ENCODE measurements around the gene HUS1.
"Not testable (repeated sequence)": the region's sequence is repeated elsewhere in the genome, so short reads cannot be mapped to it uniquely, and the experiment has no call there.

Gene HUS1

DNA sequence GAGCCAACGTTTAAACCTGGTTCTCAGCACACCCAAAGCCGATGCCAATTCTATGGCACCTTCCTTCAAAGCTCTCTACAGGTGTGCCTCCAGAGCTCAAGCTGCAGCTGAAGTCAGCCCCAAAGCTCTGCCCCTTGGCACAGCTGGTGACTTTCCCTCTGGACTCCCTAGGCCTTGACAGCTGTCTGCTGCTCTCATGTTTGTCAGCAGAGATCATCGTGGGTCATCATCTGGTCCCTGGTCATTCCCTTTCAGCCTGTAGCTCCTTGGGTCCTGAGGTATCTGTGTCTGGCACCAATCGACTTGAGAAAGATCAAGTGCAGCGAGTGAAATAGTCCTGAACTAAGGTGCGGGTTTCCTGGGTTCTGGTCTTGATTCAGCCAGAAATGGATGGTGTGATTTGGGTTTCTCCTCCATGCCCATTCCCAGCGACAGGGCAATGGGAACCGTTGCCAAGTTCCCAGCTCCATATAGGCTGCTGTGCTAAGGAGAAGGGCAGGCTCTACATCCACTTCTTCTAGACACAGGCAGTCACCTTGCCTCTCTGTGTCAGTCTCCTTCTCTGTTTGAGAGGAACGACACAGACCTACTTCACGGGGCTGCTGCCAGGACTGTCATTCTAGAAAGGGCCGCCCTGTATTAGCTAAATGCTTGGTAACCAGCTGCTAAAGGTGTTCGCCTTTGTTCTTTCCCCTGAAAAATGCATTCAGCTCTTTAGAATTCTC lies 34.7 kb downstream of the HUS1 start:
- no peak for DNase-seq (ENCODE audit: low read depth in 2 of 2)

DNA sequence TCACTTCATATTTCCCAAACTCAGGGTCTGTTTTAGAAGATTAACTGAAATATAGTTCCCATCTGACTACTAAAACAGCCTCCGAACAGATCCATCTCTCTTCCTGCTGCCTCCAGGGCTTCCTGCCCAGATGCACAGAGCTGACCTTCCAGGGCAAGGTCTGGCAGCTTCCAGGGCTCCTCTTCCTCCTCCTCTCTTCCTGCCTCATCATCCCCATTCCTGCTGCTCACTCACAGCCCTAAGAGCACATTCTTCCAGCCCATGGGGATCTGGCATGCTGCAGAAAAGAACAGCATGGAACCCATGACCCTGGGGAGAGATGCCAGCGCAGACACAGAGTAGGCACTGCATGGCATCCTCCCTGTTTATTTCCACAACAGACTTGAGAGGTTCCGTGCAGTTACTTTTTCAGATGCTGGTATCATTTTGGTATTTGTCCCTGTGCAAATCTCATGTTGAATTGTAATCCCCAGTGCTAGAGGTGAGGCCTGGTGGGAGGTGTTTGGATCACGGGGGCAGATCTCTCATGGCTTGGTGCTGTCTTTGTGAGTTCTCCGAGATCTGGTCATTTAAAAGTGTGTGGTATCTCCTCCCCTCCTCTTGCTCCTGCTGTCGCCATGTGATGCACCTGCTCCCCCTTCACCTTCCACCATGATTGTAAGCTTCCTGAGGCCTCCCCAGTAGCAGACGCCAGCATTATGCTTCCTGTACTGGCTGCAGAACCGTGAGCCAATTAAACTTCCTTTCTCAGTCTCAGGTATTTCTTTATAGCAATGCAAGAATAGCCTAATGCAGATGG lies 35.5 kb downstream of the HUS1 start:
- DNase-seq (ENCODE audit: low read depth in 2 of 2): no peak

DNA sequence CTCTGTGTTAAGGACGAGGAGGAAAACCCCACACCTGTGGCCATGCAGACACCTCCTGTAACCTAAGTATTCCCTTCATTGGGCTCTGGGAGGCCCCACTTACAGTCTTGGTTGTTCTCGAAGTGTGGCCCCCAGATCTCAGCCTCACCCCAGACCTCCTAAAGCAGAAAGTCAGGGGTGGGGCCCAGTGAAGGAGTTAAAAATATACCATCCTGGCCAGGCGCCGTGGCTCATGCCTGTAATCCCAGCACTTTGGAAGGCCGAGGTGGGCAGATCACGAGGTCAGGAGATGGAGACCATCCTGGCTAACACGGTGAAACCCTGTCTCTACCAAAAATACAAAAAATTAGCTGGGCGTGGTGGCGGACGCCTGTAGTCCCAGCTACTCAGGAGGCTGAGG lies 36.8 kb downstream of the HUS1 start:
- not testable (repeated sequence) for DNase-seq (ENCODE audit: low read depth in 2 of 2)

- DNase-seq (ENCODE audit: low read depth in 2 of 2): no peak
Measured at GRCh38 chr7:47942132-47942531, 37.3 kb downstream of the HUS1 start.

DNA sequence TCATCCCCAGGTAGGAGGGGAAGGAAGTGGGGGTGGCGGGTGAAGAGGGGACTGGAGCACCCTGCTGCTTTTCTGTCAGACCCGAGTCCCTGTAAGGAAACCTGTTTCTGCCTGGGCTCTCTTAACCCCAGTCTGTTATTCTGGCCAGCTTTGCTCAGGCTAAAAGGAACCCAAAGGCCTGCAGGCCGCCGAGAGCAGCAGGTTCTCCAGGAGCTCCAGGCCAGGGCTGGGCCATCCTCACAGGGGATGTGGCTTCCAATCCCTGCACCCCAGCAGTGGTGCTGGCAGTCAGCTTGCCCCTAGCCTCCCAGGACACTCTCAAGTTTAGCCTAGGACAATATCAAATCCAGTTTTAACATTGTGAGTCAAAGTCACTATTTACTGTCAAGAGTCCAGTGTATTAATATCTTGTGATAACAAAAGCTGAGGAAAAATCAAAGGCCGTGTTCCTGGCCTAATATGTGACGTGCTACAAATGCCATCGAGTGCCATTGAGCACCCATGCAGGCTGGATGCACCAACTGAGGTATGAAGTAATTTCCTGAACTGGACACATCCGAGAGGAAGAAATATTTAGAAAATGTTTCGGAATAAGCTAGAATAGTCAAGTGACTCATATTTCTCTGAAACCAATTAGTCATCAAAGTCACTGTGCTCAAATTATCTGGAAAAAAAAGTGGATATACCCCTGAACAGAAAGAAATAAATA lies 38.1 kb downstream of the HUS1 start:
- DNase-seq (ENCODE audit: low read depth in 2 of 2): no peak

GRCh38 chr7:47940088-47941013 lies 39.1 kb downstream of the HUS1 start:
- no peak for DNase-seq (ENCODE audit: low read depth in 2 of 2)

- no peak for DNase-seq (ENCODE audit: low read depth in 2 of 2)
Measured at GRCh38 chr7:47939425-47940036, 39.9 kb downstream of the HUS1 start.

DNA sequence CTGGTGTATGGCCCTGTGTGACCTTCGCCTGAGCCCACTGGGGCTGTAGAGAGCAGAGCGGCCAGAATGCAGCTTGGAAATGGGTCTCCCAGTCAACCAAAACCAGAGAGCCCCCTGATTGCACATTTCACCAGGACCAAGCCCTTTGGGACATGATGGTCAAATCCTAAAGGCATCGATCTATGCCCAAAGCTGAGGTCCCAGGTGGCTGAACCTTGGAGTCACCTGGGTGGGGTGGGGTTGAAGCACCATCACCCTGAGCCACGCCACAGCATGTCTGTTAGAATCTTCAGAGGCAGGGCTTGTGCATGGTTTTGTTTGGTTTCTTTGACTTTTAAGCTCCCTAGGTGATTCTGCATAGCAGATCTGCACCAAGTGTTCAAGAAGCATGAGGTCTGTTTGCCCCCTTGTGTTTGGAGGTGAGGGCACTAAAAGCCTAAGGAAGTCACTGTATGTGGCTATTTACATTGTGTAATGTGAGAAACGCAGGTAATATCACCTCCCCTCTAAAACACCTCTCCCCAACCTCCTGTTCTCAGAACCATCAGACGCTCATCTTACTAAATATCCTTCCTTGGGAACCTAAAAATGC lies 40.7 kb downstream of the HUS1 start:
- no peak for DNase-seq (ENCODE audit: low read depth in 2 of 2)

DNA sequence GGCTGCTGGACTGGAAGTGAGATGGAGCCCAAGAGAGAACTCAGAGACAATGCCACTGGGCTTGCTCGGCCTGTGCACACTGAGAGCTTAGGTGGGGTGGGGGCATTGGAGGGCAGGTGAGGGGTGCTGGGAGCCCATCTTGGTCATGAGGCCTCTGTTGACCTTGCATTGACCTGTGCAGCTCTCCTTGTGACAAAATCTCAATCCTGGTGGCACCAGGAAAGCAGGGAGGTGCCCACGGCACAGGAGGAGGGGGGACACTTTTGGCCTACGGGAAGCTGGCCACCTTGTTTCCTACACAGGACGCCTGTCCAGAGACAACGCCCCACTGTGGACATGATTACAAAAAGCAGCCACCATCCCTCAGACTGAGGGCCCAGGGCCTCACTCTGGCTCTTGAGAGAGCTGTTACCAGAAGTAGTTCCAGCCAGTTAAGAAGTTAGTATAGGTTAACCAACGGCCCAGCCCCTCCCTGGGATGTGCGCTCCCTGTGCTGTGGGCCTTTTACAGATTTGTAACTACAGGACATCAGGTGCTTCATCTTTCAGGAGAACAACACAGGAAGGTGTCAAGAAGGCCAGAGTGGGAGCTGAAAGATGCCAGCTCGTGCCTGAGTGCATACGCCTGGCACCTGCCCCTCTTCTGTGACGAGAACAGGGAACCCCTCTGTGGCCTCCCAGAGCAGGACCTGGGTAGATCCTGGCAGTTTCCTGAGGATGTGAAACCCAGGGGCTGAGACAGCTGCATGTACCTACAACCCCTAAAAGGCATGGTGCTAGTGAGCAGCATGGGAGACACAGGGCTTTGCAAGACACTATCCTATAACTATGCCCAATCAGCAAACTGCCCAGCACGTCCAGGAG lies 41.5 kb downstream of the HUS1 start:
- no peak for DNase-seq (ENCODE audit: low read depth in 2 of 2)

DNA sequence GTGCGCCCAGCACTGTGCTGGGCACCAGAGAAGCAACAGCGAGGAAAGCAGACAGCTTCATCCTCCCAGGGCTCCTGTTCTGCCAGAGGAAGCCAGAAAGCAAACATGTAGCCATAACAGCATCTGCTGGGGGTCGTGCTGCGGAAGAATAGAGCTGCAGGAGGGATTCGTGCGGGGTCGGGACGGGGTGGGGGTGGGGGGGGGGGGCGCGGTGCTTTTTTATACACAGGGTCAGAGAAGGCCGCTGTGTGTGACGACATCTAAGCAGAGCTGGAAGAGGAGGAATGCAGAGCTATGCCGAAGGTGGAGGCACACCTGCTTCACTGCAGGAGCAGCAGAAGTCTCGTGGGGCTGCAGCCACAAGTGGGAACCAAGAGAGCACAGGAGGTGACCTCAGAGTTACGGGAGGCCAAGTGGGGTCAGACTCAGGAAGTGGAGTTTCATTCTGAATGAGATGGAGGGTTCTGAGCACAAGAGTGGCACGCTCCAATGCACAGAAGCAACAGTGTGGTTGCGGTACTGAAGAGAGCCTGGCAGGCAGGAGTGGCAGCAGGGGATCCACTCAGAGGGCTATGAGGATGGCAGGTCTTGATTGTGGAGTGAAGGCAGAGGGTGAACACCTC lies 42.2 kb downstream of the HUS1 start:
- no peak for DNase-seq (ENCODE audit: low read depth in 2 of 2)

- no peak for DNase-seq (ENCODE audit: low read depth in 2 of 2)
Measured at GRCh38 chr7:47936323-47936722, 43.1 kb downstream of the HUS1 start.

DNA sequence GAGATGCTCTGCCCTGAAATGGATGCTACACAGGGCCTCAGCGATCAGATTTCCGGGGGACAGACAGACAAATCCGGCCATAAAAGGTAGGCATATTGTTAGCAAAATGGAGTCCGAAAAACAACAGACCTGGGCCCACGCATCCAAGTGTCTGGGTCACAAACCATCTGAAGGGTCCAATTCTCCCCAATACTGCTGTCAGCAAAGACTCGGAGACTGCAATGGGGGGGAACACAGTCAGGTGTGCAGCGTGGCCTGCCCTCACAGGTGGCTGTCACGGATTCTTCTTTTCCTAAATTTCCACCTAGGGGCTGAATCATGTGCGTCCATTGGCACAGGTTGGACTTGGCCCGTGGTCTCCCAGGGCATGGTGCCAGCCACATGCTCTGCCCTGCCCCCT lies 44.1 kb downstream of the HUS1 start:
- DNase-seq (ENCODE audit: low read depth in 2 of 2): no peak

GRCh38 chr7:47934831-47935230 lies 44.6 kb downstream of the HUS1 start:
- DNase-seq (ENCODE audit: low read depth in 2 of 2): no peak

- no peak for DNase-seq (ENCODE audit: low read depth in 2 of 2)
Measured at GRCh38 chr7:47933215-47933614, 46.2 kb downstream of the HUS1 start.

DNA sequence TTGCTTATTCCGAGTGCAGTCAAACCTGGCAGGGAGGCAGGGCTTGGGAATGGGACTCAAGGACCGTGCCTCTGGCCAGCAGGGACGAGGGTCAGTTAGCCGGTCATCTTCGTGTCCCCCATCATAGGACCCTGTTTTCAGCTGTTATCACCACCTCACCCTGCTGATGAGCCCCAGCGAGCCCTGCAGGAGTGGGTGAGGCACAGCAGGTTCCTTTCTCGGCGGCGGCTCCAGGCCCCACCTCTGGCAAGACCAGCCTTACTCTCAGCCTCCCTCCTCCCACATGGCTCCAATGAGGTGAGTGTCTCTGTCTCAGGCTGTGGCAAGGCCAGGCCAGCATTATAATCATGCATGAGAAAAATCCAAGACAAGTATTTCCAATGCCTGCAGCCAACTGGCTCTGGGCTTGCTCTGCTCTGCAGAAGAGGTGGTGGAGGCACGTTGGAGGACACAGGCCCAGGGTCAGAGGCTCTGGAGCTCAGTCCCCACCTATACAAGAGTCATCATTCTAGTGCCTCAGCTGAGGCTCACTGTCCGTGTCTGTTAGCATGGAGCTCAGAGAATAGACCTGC lies 46.9 kb downstream of the HUS1 start:
- no peak for DNase-seq (ENCODE audit: low read depth in 2 of 2)

DNA sequence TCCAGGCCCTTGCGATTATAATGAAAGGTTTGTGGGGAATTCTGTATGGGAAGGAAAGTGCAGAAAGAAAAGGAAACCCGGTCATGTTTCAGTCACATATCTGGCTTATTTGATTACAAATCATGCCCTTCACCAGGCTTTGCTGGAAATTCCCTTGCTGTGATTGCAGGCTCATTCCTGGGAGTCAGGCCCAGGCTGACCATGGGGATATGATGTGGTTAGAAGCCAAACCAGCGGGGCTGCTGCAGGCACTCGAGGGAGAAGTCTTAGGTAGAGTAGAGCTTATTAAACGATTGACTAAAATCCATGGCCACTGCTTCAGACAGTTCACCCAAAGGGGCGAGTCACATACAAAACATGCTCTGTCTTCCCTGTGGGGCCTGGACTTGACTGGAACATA lies 47.4 kb downstream of the HUS1 start:
- no peak for DNase-seq (ENCODE audit: low read depth in 2 of 2)

DNA sequence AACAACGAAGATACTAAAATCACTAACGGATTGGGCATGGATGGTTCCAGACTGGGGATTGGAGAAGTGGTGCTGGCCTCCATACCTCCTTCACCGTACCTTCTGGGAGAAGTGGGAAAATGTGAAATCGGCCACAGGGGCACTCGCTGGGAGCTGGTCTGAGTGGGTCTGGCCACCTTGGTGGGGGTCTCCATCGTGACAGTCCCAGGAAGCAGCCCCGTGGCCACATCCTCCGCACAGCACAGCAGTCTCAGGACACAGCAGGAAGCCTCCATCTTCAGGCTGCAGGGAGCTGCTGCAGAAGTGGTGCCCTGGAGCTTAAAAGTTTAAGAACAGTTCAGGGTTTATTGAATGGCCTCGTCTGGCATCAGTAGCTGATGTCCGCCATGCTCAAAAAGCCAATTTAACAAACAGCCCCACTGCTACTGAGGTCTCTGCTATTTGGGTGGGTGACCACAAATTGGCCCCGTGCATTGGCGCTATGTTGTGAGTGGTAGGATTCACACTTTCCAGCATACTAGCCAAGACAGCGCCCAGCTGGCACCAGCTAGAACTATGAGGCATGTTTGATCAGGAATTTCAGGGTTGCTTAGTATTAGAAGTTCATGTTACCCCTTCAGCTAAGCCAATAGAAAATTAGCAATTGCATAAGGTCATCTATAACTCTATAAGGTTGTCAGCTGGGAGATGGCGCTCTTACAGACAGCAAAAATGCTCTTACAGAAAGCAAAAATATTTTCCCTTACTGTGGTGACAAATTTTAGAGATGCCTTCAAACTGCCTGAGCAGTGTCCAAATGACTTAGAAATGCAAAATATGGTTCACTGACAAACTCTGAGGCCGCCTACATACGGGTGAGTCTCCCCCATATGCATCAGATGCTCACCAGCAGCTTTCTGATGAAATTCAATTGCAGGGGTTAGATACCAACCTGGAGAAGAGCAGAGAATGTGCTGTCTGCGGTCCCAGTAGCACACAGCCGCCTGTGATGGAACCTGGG lies 48.1 kb downstream of the HUS1 start:
- no peak for DNase-seq (ENCODE audit: low read depth in 2 of 2)

GRCh38 chr7:47924266-47924665 lies 55.1 kb downstream of the HUS1 start:
- no peak for DNase-seq (ENCODE audit: low read depth in 2 of 2)

Data from stimulated activated CD4-positive, alpha-beta T cell treated with anti-CD3 and anti-CD28 coated beads, Interleukin-4, amount 100 ng/mL, for 48 hours (primary cell).